Dermis microvascular lymphatic vessel endothelial cell (primary cell): ENCODE results near the gene METTL25. TPM values are rescaled to one million over a fixed set of nuclear protein-coding genes. Genes with fewer than 3 reads are reported as not detected.

Experiments used
- DNase-seq, 2 donors: peaks; one replicate each; pipeline versions ENCODE4 v3.0.0 to v3.0.0-alpha.2; 2010; ENCODE audit warnings: low read depth in 2 of 2
- total RNA-seq: library from RNA; depleted of rRNA; stranded (reverse); fragments of >200 nt; gene quantifications from 2 replicates; pipeline ENCODE4 v1.2.1, GENCODE V29; 2014

METTL25 gene
- total RNA-seq, 1 donor from 2014 or later, result 8.9 TPM

DNA sequence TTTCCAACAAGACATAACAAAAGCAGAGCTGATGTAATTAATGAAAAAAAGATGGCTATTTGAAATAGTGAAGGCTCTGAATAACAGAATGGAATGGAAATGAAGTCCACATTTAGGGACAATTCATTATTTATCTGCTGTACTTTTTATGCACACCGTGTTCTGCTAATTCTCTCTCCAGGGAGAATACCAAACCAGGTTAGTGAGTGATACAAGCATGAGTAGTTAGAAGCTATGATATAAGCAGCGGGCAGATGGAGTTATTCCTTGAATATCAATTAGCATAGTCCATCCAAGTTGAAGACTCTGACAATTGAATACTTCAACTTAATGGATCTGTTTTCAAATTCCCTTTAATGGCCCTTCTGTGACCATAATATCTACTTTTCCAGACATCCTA lies 166.3 kb downstream of the METTL25 start:
- DNase-seq, result no peak

DNA sequence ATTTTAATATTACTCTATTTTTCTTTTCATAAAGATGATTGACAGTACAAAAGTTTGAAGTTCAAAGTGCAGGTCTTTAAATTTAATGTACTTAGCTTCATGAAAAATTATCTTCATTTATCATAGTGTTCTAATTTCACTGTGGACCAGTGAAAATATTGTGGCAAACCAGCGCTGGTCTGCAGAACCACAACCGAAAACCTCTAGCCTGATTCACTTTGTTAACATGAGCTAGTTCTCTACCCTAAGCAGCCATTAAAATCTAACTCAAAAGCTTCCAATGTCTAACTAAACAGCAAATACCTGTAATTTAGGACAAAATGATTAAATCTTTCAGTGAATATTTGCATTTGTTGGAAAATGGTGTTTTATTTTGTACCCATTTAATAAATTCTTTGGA lies 167.3 kb downstream of the METTL25 start:
- DNase-seq, result no peak

DNA sequence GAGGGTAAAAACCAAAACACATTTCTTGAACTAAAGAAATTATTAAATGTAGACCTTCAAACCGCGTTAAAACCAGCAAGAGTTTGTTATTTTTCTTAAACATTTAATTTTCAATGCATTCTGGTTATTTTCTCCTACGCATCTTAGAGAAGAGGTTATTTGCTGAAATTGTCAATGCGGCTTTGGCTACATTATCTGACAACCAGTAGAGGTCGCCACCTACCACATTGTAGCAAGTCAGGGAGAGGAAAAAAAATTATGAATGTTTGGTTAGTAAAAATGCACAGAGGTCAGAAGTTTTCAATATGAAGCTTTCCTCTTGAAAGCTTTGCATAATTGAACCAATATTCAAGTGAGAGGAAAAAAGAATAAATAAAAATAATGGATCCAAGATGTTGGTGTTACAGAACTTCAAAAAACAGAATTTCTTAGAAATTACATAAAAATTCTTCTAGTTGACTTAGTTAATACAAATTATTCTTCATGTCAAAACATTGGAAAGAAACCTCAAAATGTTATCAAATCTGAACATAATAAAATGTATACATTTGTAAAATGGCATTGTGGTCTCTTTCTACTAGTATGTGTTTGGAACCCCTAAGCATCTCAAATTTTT lies 168.9 kb downstream of the METTL25 start:
- peak; percentile 62 to 70 for DNase-seq

Other genes with a start within 250 kb of the METTL25 start
- gene CCDC59, start 142 bp upstream of the METTL25 start, total RNA-seq, result 26.0 and 26.1 TPM in 2 replicates